HepG2 (cell line): ENCODE results near the gene IP6K1. TPM values are rescaled to one million over a fixed set of nuclear protein-coding genes. Genes with fewer than 3 reads are reported as not detected.

Source experiments
- CC2D1A ChIP-seq: sonication (generic); formaldehyde crosslinking; IDR thresholded peaks from 2 replicates; pipeline ENCODE4 v1.8.1; 2023; ENCODE audit warnings: mild to moderate bottlenecking, missing genetic modification reagents
- GABPB1 ChIP-seq: IDR thresholded peaks from 2 replicates; pipeline ENCODE4 v1.6.1; 2016; ENCODE audit warnings: mild to moderate bottlenecking, missing genetic modification reagents, moderate library complexity, missing compliant biosample characterization
- GTF2F1 ChIP-seq: fragments of 150-350 bp; IDR thresholded peaks from 2 replicates; pipeline ENCODE4 v1.6.1; 2014; ENCODE audit warnings: low read length
- HMGXB4 ChIP-seq, 2 experiments: sonication (generic) in 1 of 2; formaldehyde crosslinking in 1 of 2; IDR thresholded peaks; 2 replicates each; pipeline versions ENCODE4 v1.4.0 to v1.6.1; 2018 to 2020; ENCODE audit warnings: missing genetic modification reagents in 2 of 2, borderline replicate concordance in 1 of 2, low read depth in 1 of 2, mild to moderate bottlenecking in 1 of 2, missing biosample characterization in 1 of 2
- MTA3 ChIP-seq: sonication (generic); formaldehyde crosslinking; IDR thresholded peaks from 2 replicates; pipeline ENCODE4 v1.4.0; 2020; ENCODE audit warnings: missing genetic modification reagents
- NPAS2 ChIP-seq: sonication (generic); formaldehyde crosslinking; IDR thresholded peaks from 2 replicates; pipeline ENCODE4 v1.8.0; 2022; ENCODE audit warnings: mild to moderate bottlenecking, missing genetic modification reagents, borderline replicate concordance
- NR2F6 ChIP-seq, 2 experiments: IDR thresholded peaks; 2 replicates each; pipeline ENCODE4 v1.6.1; 2016; ENCODE audit warnings: antibody characterized with exemption in 1 of 2, mild to moderate bottlenecking in 1 of 2
- SALL1 ChIP-seq: sonication (generic); formaldehyde crosslinking; IDR thresholded peaks from 2 replicates; pipeline ENCODE4 v1.8.0; 2022; ENCODE audit warnings: mild to moderate bottlenecking, missing genetic modification reagents
- XRCC5 ChIP-seq: fragments of 200-400 bp; formaldehyde crosslinking; optimal IDR thresholded peaks from 2 replicates; pipeline ENCODE3; 2017; ENCODE audit warnings: mild to moderate bottlenecking, low read length
- YEATS4 ChIP-seq: sonication (generic); formaldehyde crosslinking; IDR thresholded peaks from 2 replicates; pipeline ENCODE4 v1.4.0; 2020; ENCODE audit warnings: missing genetic modification reagents, borderline replicate concordance
- ZBTB10 ChIP-seq: sonication (generic); formaldehyde crosslinking; IDR thresholded peaks from 2 replicates; pipeline ENCODE4 v1.4.0; 2020; ENCODE audit warnings: missing genetic modification reagents, borderline replicate concordance
- ZNF232 ChIP-seq: sonication (generic); formaldehyde crosslinking; IDR thresholded peaks from 2 replicates; pipeline ENCODE4 v1.4.0; 2020; ENCODE audit warnings: missing genetic modification reagents, borderline replicate concordance
- ZNF567 ChIP-seq: sonication (generic); formaldehyde crosslinking; IDR thresholded peaks from 2 replicates; pipeline ENCODE4 v1.8.1; 2023; ENCODE audit warnings: mild to moderate bottlenecking, missing genetic modification reagents, borderline replicate concordance
- ZNF850 ChIP-seq: sonication (generic); formaldehyde crosslinking; conservative IDR thresholded peaks from 2 replicates; pipeline ENCODE4 v1.9.0; 2021; ENCODE audit warnings: mild to moderate bottlenecking, missing genetic modification reagents
- polyA plus RNA-seq, 8 experiments: library from polyadenylated mRNA; depleted of rRNA in 3 of 8; stranded (reverse) in 7 of 8; unstranded in 1 of 8; fragments of >200 nt; fragmentation: Illumina TruSeq in 4 of 8; extraction: Trizol in 4 of 8; gene quantifications; 2 replicates each; pipeline versions ENCODE4 v1.2.1 to v1.2.3, GENCODE V29; 2011 to 2016; ENCODE audit warnings: low read depth in 4 of 8, missing spikeins in 1 of 8, mixed read lengths in 1 of 8; ENCODE audit not compliant: insufficient read depth in 1 of 8
- total RNA-seq, 5 experiments: library from RNA; depleted of rRNA; stranded (reverse); fragments of >200 nt; fragmentation: Illumina TruSeq; extraction: Trizol; gene quantifications; 2 replicates each; pipeline ENCODE4 v1.2.3, GENCODE V29; 2016; ENCODE audit warnings: low read depth in 1 of 5
- TF ChIP-seq, protein P1 (sequence below): sonication (generic); formaldehyde crosslinking; IDR thresholded peaks from 2 replicates; pipeline ENCODE4 v1.9.0; 2021; ENCODE audit warnings: missing genetic modification reagents, mild to moderate bottlenecking, borderline replicate concordance
- TF ChIP-seq, protein P2 (sequence below): sonication (generic); formaldehyde crosslinking; IDR thresholded peaks from 2 replicates; pipeline ENCODE4 v1.8.1; 2023; ENCODE audit warnings: mild to moderate bottlenecking, moderate library complexity, missing genetic modification reagents
- TF ChIP-seq, protein P3 (sequence below): sonication (generic); formaldehyde crosslinking; IDR thresholded peaks from 2 replicates; pipeline ENCODE4 v1.4.0; 2020; ENCODE audit warnings: missing genetic modification reagents

IP6K1 gene
- total and polyA plus RNA-seq, 2 of the 13 experiments (the other 11 are each of a cell fraction or from before 2014, with no cell fraction given), result 17.7 to 29.7 TPM

- TF ChIP-seq, protein P1, sequence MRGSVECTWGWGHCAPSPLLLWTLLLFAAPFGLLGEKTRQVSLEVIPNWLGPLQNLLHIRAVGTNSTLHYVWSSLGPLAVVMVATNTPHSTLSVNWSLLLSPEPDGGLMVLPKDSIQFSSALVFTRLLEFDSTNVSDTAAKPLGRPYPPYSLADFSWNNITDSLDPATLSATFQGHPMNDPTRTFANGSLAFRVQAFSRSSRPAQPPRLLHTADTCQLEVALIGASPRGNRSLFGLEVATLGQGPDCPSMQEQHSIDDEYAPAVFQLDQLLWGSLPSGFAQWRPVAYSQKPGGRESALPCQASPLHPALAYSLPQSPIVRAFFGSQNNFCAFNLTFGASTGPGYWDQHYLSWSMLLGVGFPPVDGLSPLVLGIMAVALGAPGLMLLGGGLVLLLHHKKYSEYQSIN (CRISPR knock-in tag), result no peak
- TF ChIP-seq NPAS2 (CRISPR knock-in tag) (no peak), ZNF850 (no peak), SALL1 (0 out of 2 replicates have a peak, but pooled peaks have one; percentile 20), XRCC5 (peak; percentile 29), GTF2F1 (no peak), ZNF567 (CRISPR knock-in tag) (no peak), NR2F6 (IDR thresholded peaks at IDR 0.05) (no peak), NR2F6 (CRISPR knock-in tag; IDR thresholded peaks at IDR 0.05) (no peak), ZBTB10 (CRISPR knock-in tag) (no peak), HMGXB4 (CRISPR knock-in tag; IDR thresholded peaks at IDR 0.05; ENCODE audit: borderline replicate concordance in 1 of 2, low read depth in 1 of 2) (no peak), GABPB1 (CRISPR knock-in tag) (no peak), YEATS4 (CRISPR knock-in tag) (no peak), MTA3 (CRISPR knock-in tag) (no peak), ZNF232 (CRISPR knock-in tag) (no peak), CC2D1A (CRISPR knock-in tag) (no peak)
- TF ChIP-seq, protein P2, sequence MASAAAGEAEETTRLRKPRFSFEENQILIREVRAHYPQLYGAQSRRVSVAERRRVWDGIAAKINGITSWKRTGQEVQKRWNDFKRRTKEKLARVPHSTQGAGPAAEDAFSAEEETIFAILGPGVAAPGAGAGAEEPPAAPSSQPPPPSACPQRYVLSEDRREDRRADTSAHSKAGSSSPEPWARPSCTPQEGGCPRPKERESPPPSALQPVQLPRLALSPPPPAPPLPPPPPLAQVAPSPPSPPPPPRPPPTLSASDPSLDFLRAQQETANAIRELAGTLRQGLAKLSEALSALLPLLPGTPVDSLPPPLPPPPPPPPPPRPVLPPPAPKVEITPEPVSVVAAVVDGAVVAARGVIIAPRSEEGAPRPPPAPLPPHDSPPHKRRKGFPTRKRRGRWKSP, result no peak
- TF ChIP-seq, protein P3, sequence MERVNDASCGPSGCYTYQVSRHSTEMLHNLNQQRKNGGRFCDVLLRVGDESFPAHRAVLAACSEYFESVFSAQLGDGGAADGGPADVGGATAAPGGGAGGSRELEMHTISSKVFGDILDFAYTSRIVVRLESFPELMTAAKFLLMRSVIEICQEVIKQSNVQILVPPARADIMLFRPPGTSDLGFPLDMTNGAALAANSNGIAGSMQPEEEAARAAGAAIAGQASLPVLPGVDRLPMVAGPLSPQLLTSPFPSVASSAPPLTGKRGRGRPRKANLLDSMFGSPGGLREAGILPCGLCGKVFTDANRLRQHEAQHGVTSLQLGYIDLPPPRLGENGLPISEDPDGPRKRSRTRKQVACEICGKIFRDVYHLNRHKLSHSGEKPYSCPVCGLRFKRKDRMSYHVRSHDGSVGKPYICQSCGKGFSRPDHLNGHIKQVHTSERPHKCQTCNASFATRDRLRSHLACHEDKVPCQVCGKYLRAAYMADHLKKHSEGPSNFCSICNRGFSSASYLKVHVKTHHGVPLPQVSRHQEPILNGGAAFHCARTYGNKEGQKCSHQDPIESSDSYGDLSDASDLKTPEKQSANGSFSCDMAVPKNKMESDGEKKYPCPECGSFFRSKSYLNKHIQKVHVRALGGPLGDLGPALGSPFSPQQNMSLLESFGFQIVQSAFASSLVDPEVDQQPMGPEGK, result 0 out of 2 replicates have a peak, but pooled peaks have one; percentile 19
Measured at GRCh38 chr3:49703443-49703927, 82.9 kb downstream of the IP6K1 start (continued).
